Fibroblast of peridontal ligament (primary cell): ENCODE measurements around the gene LMF1.

Source experiments
- DNase-seq: peaks from one replicate; pipeline ENCODE4 v3.0.0-alpha.2; 2010; ENCODE audit errors: extremely low read depth

LMF1 gene

GRCh38 chr16:929227-930073, 41.3 kb downstream of the LMF1 start:
- DNase-seq: no peak

- no peak for DNase-seq
Measured at GRCh38 chr16:928526-928925, 42.3 kb downstream of the LMF1 start.

GRCh38 chr16:927931-928330, 42.9 kb downstream of the LMF1 start:
- no peak for DNase-seq

GRCh38 chr16:927406-927805, 43.4 kb downstream of the LMF1 start:
- no peak for DNase-seq

- DNase-seq: no peak
Measured at GRCh38 chr16:926715-927114, 44.1 kb downstream of the LMF1 start.

GRCh38 chr16:924806-925205, 46.0 kb downstream of the LMF1 start:
- DNase-seq: no peak

- no peak for DNase-seq
Measured at GRCh38 chr16:924063-924462, 46.7 kb downstream of the LMF1 start.

GRCh38 chr16:923184-923583, 47.6 kb downstream of the LMF1 start:
- DNase-seq: no peak

- DNase-seq: no peak
Measured at GRCh38 chr16:922051-922450, 48.7 kb downstream of the LMF1 start.

- no peak for DNase-seq
Measured at GRCh38 chr16:921321-921905, 49.4 kb downstream of the LMF1 start.

GRCh38 chr16:920717-921116, 50.1 kb downstream of the LMF1 start:
- DNase-seq: peak; percentile 43

GRCh38 chr16:920051-920681, 50.6 kb downstream of the LMF1 start:
- peak; percentile 47 for DNase-seq

- DNase-seq: no peak
Measured at GRCh38 chr16:919658-920050, 51.1 kb downstream of the LMF1 start.

GRCh38 chr16:918741-919657, 51.8 kb downstream of the LMF1 start:
- no peak for DNase-seq

- no peak for DNase-seq
Measured at GRCh38 chr16:918068-918467, 52.7 kb downstream of the LMF1 start.

GRCh38 chr16:917591-918061, 53.2 kb downstream of the LMF1 start:
- DNase-seq: no peak

- no peak for DNase-seq
Measured at GRCh38 chr16:916035-916799, 54.6 kb downstream of the LMF1 start.

GRCh38 chr16:915546-915945, 55.2 kb downstream of the LMF1 start:
- DNase-seq: no peak

GRCh38 chr16:914440-914839, 56.3 kb downstream of the LMF1 start:
- peak; percentile 1 for DNase-seq

GRCh38 chr16:913817-914439, 56.9 kb downstream of the LMF1 start:
- no peak for DNase-seq
